ENCODE data around the gene IL1A. TPM values are rescaled to one million over a fixed set of nuclear protein-coding genes. Genes with fewer than 3 reads are reported as not detected.

IL1A gene
- total RNA-seq, 1 experiment from 2014 or later = 6.3 TPM

- Histone ChIP-seq H3K27ac (ENCODE audit: low read depth, low read length, poor library complexity, severe bottlenecking) (peak overlapping the region; percentile 62), H3K4me1 (ENCODE audit: insufficient read depth, low read length, poor library complexity, severe bottlenecking) (peaks cover 30% of the 10 kb centered on the region), H3K27me3 (replicated peaks; ENCODE audit: insufficient read depth, low read depth, low read length, poor library complexity) (no peaks in the 10 kb centered on the region), H3K36me3 (ENCODE audit: insufficient read depth, low read length, poor library complexity, severe bottlenecking) (no peaks in the 10 kb centered on the region), H3K9me3 (ENCODE audit: low read depth, low read length, poor library complexity, severe bottlenecking) (no peaks in the 10 kb centered on the region), H3K4me3 (ENCODE audit: low read depth, low read length, poor library complexity, severe bottlenecking) (no peak overlapping the region)
- intact Hi-C loops (cut with micrococcal nuclease; ENCODE audit: unreplicated experiment) = no loop called here
- TF ChIP-seq EZH2 (IDR thresholded peaks at IDR 0.05; ENCODE audit: borderline replicate concordance, low read depth, low read length, poor library complexity, severe bottlenecking) (no peak), CTCF (conservative IDR thresholded peaks at IDR 0.05; ENCODE audit: low read depth, low read length) (no peak)
- POLR2A ChIA-PET (ENCODE audit: low non-redundant PET) = no interaction called here
- CTCF ChIA-PET = no interaction called here
- no peak for DNase-seq (ENCODE audit: low spot score)
- no TSS peak for BruUV-seq (replicated peaks)
Observed at GRCh38 chr2:112813280-112813966, 29.1 kb upstream of the IL1A start.

- TSS peak; percentile 81 for BruUV-seq (replicated peaks)
- ChIA-PET POLR2A (ENCODE audit: low non-redundant PET) (interaction anchor here (0.6 kb wide), 1 partner anchor 149 kb away, joined by 3 read pairs; no protein-coding TSS in a partner anchor), CTCF (no interaction called here)
- Histone ChIP-seq H3K27ac (ENCODE audit: low read depth, low read length, poor library complexity, severe bottlenecking) (peak overlapping the region; percentile 62), H3K9me3 (ENCODE audit: low read depth, low read length, poor library complexity, severe bottlenecking) (peaks cover 1% of the 10 kb centered on the region), H3K4me3 (ENCODE audit: low read depth, low read length, poor library complexity, severe bottlenecking) (no peak overlapping the region), H3K4me1 (ENCODE audit: insufficient read depth, low read length, poor library complexity, severe bottlenecking) (peaks cover 30% of the 10 kb centered on the region), H3K27me3 (replicated peaks; ENCODE audit: insufficient read depth, low read depth, low read length, poor library complexity) (no peaks in the 10 kb centered on the region), H3K36me3 (ENCODE audit: insufficient read depth, low read length, poor library complexity, severe bottlenecking) (no peaks in the 10 kb centered on the region)
- intact Hi-C loops (cut with micrococcal nuclease; ENCODE audit: unreplicated experiment) = no loop called here
- TF ChIP-seq EZH2 (IDR thresholded peaks at IDR 0.05; ENCODE audit: borderline replicate concordance, low read depth, low read length, poor library complexity, severe bottlenecking) (no peak), CTCF (conservative IDR thresholded peaks at IDR 0.05; ENCODE audit: low read depth, low read length) (no peak)
- DNase-seq (ENCODE audit: low spot score) = no peak
Observed at GRCh38 chr2:112812318-112813267, 28.3 kb upstream of the IL1A start.

- H3K27me3 ChIP-seq (replicated peaks; ENCODE audit: insufficient read depth, low read depth, low read length, poor library complexity) = no peaks in the 10 kb centered on the region
- peak overlapping the region; percentile 62 for H3K27ac ChIP-seq (ENCODE audit: low read depth, low read length, poor library complexity, severe bottlenecking)
- no peak overlapping the region for H3K4me3 ChIP-seq (ENCODE audit: low read depth, low read length, poor library complexity, severe bottlenecking)
- intact Hi-C loops (cut with micrococcal nuclease; ENCODE audit: unreplicated experiment) = no loop called here
- no peaks in the 10 kb centered on the region for H3K36me3 ChIP-seq (ENCODE audit: insufficient read depth, low read length, poor library complexity, severe bottlenecking)
- peak; percentile 91 for DNase-seq (ENCODE audit: low spot score)
- no peak for TF ChIP-seq EZH2 (IDR thresholded peaks at IDR 0.05; ENCODE audit: borderline replicate concordance, low read depth, low read length, poor library complexity, severe bottlenecking)
- TF ChIP-seq CTCF (conservative IDR thresholded peaks at IDR 0.05; ENCODE audit: low read depth, low read length) = no peak
- BruUV-seq (replicated peaks) = no TSS peak
- CTCF ChIA-PET = no interaction called here
- POLR2A ChIA-PET (ENCODE audit: low non-redundant PET) = interaction anchor here (0.6 kb wide), 1 partner anchor 150 kb away, joined by 3 read pairs; no protein-coding TSS in a partner anchor
- peaks cover 30% of the 10 kb centered on the region for H3K4me1 ChIP-seq (ENCODE audit: insufficient read depth, low read length, poor library complexity, severe bottlenecking)
- H3K9me3 ChIP-seq (ENCODE audit: low read depth, low read length, poor library complexity, severe bottlenecking) = peaks cover 8% of the 10 kb centered on the region
Observed at GRCh38 chr2:112811841-112812306, 27.6 kb upstream of the IL1A start.
